ENCODE results near the gene SPINK8.

SPINK8 gene

GRCh38 chr3:48320996-48321395, 12.5 kb downstream of the SPINK8 start:
- DNase-seq = no peak

- DNase-seq = no peak
These were observed 14.6 kb downstream of the SPINK8 start for GRCh38 chr3:48318713-48319468.

DNA sequence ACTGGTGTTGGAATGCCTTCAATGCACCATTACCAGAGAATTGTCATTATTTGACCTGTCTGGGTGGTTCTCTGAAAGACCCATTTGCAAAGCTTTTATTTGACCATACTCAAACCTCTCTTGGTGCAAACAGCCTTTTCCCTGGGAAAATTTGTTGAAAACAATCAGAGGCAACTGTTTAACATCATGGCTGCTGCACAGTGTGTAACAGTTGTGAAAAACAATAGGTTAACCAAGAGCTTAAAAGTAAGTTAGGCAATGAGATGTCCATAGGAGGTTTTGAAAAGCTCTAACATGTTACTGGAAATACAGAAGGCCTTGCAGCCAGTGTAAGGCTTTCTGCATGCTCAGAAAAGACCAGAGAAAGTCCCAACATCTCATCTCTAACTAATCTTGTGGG, 18.9 kb downstream of the SPINK8 start:
- no peak for DNase-seq

- DNase-seq = no peak
These were observed 26.5 kb downstream of the SPINK8 start for GRCh38 chr3:48306860-48307530.

- DNase-seq = no peak
These were observed 27.2 kb downstream of the SPINK8 start for GRCh38 chr3:48306290-48306689.

GRCh38 chr3:48305396-48305795, 28.1 kb downstream of the SPINK8 start:
- DNase-seq = no peak

- DNase-seq = no peak
These were observed 30.4 kb downstream of the SPINK8 start for GRCh38 chr3:48303021-48303420.

DNA sequence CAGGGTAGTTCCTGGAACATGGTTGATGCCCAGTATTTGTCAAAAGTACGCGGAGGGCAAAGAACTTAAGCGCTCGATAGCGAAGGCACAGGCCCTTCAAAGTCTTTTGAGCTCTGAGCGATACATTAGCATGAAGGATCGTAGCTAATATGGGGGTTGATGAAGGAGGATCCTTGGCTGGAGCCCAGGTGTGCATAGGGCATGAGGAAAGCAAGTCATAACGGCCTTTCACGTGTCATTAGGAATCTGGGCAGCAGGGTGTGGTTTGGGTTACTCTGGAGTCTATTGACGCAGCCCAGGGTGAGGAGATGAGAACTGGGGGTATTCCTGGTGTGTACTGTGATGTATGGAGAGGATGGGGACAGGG, 31.7 kb downstream of the SPINK8 start:
- peak; percentile 1 for DNase-seq

DNA sequence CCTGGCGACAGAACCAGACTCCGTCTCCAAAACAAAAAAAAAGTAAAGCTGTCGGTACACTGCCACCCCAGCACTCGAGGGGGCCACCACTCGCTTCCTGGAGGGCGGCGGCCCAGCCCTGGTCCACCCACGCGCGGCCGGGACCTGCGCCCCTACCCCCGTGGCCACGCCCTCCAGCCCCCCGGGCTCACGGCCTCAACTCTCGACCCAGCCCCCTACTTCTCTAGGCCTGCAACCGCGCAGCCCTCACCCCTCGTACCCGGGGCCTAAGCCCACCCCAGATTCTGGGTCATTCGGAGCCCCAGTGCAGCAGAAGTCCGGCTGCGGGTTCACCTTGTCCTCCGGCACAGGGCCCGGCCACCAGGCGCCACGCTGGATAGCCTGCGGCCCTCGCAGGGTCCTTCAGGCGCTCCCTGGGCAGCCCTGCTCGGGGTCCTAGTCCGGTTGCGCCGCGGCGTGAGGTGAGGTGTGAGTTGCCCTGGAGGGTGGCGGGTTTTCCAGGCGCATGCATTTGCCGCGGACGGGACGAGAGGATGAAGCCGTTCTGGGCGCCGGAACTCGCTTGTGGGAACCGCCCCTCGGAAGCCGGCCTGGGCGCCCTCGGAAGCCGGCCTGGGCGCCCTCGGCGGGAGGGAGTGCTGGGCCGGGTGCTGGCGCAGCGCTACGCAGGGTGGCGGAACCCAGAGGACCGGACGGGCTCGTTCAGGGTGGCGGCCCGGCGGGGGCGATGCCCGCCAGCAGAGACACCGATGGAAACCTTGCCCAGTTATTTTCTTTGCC, 32.3 kb downstream of the SPINK8 start, which contains the start of gene NME6:
NME6 (minus strand) TSS at position 348 of the 780 bp plus-strand sequence.
- peak; percentile 87 for DNase-seq

DNA sequence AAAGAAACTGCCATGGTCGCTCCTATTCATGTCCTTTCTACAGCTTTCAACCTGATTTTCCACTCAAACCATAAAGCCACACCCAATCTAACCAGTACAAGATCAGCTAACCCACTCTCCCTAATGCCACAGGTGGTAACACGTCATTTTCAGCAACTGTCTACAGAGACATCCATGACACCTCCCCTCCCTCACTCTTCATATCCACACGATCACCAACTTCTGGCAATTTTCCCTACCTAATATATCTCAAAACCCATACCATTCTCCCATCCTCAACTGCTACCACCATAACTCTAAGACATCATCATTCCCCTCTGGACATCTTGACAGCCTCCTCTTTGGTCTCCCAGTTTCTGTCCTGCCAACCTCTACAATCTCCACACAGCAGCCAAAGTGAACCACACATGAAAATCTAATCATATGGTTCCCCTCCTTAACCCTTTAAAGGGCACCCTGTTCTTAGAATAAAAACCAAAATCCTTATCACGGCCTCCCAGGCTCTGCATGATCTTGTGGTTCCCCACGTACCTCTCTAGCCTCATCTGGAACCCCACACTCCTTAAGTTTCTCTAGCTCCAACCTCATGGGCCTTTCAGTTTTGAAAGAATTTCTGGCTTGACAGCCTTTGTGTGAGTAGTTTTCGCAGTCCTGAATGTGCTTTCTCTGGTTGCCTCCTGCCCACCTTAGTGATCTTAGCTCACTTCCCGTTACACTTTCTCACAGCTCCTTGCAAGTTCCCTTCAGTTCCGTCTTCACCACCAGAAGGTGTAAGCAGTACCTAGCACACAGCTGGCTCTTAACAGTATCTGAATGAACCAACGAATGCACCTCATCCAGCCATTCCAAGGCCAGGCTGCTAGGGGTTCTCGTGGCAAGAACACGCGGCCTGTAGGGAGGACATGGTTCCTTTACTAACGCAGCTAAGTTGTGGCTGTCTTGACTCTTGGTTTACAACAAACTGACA, 33.4 kb downstream of the SPINK8 start:
- peak; percentile 21 for DNase-seq

DNA sequence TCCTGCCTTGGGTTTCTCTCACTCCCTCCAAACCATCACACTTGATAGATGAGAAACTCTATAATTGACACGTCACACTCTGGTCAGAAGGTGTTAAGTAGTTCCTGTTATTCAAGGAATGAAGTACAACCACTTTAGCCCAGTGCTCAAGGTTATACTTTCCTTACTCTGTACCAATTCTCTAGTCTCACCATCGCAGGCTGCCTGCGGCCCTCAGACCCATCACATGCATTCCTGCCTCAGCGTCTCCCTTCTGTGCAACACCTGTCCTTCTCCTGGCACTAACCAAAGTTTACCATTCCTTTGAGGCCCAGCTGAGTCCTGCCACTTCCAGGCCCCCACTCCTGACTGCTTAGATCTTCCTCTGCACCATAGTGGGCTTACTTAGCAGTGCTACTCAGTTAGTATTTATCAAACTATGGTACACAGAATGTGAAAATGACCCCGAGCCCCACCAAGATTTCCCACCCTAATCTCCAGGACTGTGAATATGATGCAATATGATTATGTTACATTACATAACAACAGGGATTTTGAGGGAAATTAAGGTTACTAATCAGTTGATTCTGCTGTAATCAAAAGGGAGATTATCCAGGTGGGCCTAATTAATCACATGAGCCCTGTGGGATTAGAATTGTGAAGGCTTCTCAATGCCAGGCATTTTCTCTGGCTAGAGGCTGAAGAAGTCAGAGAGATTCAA, 36.2 kb downstream of the SPINK8 start:
- no peak for DNase-seq

DNA sequence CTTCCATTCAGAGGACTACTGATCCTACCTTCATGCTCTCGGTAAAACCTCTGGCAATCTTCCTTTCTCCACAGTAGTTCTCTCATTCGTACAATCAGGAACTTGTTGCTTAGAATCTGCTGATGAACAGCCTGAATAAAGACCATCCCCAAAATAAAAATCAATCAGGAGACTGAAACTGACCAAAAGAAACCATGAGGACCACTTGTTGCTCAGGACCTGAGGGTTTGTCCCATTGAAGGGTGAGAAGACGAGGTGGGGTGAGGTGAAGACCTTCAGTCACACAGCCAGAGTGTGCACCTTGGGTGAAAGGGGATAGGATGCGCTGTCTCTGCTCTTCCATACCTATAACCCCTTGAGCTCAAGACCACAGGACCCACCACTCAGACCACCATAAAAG, 36.8 kb downstream of the SPINK8 start:
- DNase-seq = no peak

DNA sequence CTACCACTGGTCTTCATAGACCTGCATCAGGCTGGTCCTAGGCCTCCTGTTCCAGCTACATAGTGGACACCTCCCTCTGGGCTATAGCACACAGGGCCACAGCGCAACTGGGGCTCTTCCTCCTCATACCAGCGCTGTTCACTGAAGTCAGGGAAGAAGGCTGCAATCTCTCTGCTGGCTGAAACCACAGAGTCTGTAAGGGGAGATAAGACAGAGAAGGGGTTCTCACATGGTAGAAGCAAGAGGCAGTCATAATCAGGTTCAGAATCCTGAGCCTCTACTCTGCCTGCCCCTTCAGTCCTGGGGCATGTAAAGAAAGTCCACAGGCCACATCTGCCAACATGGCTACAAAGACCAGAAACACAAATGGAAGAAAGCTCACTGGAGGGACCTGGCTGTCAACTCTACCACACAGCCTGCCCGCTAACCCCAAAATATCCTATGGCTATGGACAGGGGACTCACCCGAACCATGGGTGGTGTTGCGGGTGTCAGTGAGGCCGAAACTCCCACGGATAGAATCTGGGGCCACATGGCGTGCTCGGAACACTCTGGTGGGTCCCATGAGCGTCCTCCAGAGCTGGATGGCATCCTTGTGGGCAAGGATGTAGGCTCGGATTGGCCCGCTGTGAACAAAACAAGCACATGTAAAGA, 38.7 kb downstream of the SPINK8 start:
- DNase-seq = no peak

GRCh38 chr3:48289659-48290058, 43.8 kb downstream of the SPINK8 start:
- DNase-seq = no peak

DNA sequence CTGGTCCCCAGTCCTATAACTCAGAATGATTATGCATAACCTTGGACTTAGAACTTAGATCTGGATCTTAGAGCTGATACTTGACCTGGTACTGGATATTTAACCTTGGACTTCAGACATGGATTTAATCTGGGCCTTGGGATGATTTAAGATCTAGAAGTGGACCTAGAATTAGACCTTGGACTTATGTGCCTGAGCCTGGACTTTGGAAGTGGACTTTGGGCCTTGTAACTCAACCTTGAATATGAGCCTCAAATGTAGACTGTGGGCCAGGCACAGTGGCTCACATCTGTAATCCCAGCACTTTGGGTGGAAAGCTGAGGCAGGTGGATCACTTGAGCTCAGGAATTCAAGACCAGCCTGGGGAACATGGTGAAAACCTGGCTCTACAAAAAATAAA, 46.4 kb downstream of the SPINK8 start:
- DNase-seq = no peak

DNA sequence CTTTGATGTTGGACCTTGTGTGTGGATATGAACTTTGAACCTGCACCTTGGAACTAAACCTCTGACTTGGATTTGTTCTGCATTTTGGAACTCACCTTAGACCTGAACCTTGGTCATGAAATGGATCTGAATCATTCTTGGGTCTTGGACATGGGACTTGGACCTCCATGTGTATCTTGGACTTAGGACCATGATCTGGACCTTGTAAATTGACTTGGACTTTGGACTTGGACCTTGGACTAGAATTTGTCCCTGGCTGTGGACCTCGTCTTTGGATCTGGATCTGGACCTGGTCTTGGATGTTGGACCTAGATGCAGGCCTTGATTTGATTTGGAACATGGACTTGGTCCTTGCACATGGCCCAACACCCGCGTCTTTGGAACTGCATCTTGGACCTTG, 47.2 kb downstream of the SPINK8 start:
- DNase-seq = no peak

DNA sequence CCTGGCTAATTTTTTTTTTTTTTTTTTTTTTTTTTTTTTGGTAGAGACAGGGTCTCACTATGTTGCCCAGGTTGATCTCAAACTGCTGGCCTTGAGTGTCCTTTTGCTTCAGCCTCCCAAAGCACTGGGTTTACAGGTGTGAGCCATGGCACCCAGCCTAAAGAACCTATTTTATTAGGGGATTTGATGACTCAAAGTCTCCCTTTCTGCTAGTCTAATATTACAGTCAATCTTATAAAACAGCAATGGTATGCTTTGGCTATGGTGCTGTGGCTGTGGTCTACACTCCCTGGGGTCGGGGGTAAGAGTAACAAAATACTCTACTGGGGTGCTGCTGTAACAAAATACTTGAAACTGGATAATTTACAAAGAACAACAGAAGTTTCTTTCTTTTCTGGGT, 47.8 kb downstream of the SPINK8 start:
- DNase-seq = no peak

- no peak for DNase-seq
These were observed 48.3 kb downstream of the SPINK8 start for GRCh38 chr3:48285132-48285531.

DNA sequence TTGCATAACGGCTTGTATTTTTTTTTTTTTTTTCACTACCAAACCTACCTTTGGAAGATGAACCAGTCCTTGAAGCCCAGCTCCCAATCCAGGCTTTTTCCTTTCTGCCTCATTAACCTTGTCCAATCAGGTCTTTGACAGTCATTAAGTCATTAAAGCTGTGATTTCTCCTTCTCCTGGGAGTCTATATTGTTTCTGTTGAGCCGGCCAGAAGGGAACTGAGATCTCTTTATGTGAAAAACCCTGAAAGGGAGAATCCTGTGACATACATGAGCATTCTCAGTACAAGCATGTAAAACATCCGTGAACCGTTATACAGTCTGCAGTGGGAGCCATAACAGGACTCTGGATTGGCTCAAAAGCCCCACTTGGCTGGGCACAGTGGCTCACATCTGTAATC, 52.6 kb downstream of the SPINK8 start:
- no peak for DNase-seq

- DNase-seq = no peak
These were observed 54.4 kb downstream of the SPINK8 start for GRCh38 chr3:48278884-48279559.
